GM19328 (cell line): Measurements from ENCODE around the gene AP2B1.
"Not testable (repeated sequence)": the region's sequence is repeated elsewhere in the genome, so short reads cannot be mapped to it uniquely, and the experiment has no call there.

Source experiments
- ATAC-seq: cut with Tn5 transposase; IDR thresholded peaks from one replicate; pipeline ENCODE4 v1.9.1; 2021; ENCODE audit warnings: mild to moderate bottlenecking, moderate library complexity; ENCODE audit not compliant: unreplicated experiment

AP2B1 gene

GRCh38 chr17:35587074-35587961 lies at the start of gene AP2B1:
TSS of gene AP2B1 (plus strand) at chr17:35587322. CDS start at chr17:35594031, 6,709 bp downstream.
- ATAC-seq = peak; percentile 82

GRCh38 chr17:35537601-35538141 lies 49.5 kb upstream of the AP2B1 start, which contains the start of gene SLFN12L:
TSS of gene SLFN12L (minus strand) at chr17:35537678. CDS start at chr17:35522364, 15,314 bp downstream.
- ATAC-seq = no peak

DNA sequence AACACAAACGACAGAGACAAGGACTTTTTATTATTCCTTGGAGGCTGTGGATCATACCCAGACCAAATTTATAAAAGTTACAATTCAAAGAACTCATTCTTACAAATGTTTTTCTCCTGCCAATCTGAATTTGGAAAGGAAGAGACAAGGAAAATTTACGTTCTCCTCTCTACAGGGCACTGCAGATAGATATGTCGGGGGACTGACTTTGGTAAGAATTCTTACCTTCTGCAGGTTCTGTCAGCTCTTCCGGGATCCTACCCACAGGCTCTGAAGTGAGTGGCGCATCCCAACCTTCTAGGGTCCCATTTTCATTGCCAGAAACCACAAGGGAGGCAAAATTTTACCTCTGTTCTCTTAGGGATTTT lies 47.5 kb upstream of the AP2B1 start:
- no peak for ATAC-seq

GRCh38 chr17:35540589-35541404 lies 46.3 kb upstream of the AP2B1 start:
- no peak for ATAC-seq

DNA sequence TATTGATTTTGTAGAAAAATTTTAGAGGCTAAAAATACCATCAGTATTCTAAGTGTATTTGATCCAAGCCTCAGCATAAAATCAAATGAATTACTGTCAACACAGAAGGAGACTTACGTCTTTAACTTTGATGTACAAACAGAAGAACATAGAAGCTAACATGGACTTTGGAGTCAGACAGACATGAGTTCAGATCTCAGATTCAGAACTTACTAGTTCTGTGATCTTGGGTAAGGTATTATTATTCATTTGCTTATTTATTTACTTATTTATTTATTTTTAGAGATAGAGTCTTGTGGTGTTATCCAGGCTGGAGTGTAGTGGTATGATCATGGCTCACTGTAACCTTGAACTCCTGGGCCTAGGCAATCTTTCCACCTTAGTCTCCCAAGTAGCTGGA lies 45.7 kb upstream of the AP2B1 start:
- no peak for ATAC-seq

GRCh38 chr17:35542990-35543389 lies 44.1 kb upstream of the AP2B1 start:
- no peak for ATAC-seq

GRCh38 chr17:35543856-35544255 lies 43.3 kb upstream of the AP2B1 start:
- ATAC-seq = no peak

GRCh38 chr17:35545150-35545549 lies 42.0 kb upstream of the AP2B1 start:
- ATAC-seq = no peak

DNA sequence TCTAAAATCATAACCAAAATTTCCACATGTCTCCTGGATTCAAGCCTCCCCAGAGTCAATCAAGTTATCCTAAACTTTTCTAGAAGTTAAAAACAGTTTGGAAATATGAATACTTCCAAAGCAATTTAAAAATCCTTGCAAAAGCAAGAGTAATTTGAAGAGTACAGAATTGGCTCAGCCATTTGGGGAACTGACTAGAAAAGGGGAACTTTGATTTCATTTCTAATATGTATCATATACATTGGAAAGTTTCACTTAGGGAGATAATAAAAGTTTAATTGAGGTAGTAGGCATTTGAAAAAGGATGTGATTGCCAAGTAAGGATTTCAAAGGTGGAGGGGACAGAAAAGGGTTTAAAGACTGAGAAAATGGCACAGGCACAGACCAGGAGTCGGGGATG lies 40.6 kb upstream of the AP2B1 start:
- ATAC-seq = no peak

DNA sequence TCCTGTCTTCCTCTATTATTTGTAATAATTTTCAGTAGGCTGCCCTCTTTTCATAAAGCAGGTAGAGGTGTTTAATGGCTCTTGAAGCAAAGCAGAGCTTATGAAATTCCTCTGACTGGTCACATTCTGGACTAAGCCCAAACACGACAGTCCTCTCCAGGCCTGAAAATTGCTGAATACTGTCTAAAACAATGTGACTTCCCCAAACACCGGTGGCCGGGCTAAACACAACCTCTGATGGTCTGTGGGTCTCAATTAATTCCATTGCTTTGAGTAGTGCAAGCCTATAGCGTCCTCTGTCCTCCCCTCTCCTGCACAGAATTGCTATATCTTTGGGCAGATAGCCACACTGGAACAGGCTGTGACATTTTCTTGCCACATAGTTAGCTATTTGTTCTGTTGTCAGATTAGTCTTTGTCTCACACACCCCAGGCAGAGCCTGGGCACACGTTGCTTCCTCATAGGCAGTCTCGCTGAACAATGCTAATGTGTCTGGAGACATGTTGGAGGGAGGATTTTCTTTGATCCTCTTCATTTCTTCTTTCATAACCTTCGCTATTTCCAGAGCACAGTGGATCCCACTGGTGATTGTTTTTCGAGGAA lies 38.8 kb upstream of the AP2B1 start:
- no peak for ATAC-seq

- ATAC-seq = no peak
These were observed 38.1 kb upstream of the AP2B1 start for GRCh38 chr17:35548978-35549377.

DNA sequence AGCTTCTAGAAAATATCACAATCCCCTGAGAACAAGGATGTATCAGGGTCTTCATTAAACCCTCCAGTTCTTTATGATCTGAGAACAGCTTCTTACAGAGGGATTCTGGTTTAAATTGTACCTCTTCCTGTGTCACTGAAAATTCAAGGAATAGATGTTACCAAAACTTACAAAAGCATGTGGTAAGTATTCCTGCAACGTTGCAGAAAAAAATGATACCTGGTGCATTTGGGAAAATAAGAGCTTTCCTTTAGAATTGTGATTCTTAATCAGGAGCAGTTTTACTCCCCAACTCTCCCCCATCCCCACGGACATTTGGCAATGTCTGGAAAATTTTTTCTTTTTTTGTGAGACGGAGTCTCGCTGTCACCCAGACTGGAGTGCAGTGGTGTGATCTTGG lies 33.8 kb upstream of the AP2B1 start:
- ATAC-seq = no peak

DNA sequence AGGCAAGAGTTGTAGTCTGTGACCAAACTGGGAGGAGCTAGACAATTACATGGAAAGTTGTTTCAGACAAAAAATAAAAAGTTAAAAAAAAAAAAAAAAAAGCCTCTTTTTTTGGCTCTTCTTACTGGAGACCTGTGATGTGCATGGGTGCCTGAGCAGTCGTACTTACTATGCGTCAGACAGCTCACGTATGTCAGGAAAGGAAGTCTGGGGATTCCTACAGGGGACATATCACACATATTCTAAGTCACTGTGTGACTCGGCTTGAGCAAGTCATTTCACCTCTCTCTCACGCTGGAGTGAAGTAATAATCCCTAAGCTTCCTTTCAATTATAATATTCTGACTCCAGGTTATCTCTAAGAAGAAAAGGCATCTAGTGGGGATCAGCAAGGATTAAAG lies 32.5 kb upstream of the AP2B1 start:
- no peak for ATAC-seq

DNA sequence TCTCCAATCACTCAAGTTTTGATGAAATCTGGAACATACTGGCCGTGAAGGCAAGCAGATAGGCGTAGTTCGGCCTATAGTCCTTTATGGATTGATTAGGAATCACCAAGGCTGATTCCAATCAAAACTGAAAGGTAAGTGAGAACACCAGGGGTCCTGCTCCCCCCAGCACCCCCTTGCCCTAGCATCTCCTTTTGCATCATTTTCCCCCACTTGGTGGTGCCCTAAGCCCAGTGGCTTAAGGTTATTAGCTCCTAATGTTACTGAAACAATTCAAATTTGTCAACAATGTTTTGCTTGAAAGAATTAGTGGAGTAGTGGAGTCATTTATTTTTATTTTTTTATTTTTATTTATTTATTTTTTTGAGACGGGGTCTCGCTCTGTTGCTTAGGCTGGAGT lies 31.4 kb upstream of the AP2B1 start:
- ATAC-seq = no peak

GRCh38 chr17:35557353-35557752 lies 29.8 kb upstream of the AP2B1 start:
- no peak for ATAC-seq

DNA sequence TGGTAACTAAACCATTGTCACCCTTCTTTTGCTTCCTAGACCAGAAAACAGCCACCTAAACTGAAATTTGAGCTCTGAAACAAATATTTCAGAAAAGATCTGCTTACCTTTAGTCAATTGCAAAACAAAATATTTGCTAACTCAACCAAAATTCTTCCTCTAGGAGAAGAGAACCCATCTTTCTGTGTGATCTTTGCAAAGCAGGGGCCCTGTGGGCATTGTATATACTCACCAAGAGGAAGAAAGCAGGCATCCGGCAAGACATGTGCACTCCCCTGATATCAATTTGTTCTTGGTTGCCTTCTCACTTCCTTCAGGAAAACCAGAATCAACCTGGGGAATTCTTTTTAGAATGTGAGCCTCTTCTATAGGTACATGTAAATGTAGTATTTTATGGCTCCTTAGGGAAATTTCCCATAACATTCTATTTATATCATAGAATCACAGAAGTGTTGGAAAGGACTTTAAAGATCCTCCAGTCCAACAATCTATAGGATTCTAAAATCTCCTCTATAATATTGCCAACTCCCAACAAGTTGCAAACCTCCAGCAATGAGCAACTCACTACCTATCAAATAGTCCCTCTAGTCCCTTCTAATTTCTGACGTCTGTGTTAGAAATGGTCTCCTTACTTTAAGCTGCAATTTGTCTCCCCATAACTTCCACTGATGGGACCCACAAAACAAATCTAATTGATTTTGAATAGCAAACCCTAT lies 27.5 kb upstream of the AP2B1 start:
- ATAC-seq = no peak

- no peak for ATAC-seq
These were observed 26.4 kb upstream of the AP2B1 start, which contains the start of gene SLFN14 for GRCh38 chr17:35560703-35561102. TSS of gene SLFN14 (minus strand) at chr17:35560819. CDS start at chr17:35558062, 2,757 bp downstream.

GRCh38 chr17:35563181-35563580 lies 23.9 kb upstream of the AP2B1 start:
- ATAC-seq = not testable (repeated sequence)

DNA sequence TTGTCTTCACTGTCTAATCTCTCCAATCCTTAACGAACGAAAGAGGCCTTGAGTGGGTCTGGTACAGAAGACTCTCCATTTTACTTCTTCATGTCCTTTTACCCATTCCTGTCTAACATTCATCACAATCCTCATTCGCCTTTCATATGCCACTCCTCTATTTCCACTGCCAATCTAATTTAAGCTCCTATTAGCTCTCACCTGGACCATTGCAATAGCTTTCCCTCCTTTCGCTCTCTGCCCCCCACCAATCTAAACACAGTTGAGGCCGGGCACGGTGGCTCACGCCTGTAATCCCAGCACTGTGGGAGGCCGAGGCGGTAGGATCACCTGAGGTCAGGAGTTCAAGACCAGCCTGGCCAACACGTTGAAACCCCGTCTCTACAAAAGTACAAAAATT lies 20.2 kb upstream of the AP2B1 start:
- no peak for ATAC-seq

DNA sequence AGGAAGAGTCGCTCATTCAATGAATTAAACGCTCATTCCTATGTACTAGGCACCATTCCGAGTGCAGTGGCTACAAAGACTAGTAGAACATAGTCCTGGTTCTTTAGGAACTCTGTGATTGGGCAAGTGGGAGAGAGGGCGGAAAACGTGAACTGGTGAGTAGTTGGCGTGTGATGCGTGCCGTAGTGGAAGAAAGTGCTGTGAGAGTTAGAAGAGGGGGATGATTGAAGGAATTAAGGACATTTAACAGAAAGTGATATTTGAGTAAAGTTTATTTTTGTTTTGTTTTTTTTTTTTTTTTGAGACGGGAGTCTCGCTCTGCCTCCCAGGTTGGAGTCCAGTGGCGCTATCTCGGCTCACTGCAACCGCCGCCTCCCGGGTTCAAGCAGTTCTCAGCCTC lies 18.6 kb upstream of the AP2B1 start:
- no peak for ATAC-seq
